WTC11 (cell line): ENCODE data around the gene CDHR5. TPM values are rescaled to one million over a fixed set of nuclear protein-coding genes. Genes with fewer than 3 reads are reported as not detected.

Experiments used
- ATAC-seq: fragments of 200-7000 bp; cut with Tn5 transposase; 2 replicates; pipeline ENCODE4 v1.10.0; 2021; ENCODE audit warnings: mild to moderate bottlenecking, moderate library complexity
- Bru-seq: library from RNA; stranded (reverse); fragments of 400-500 nt; gene quantifications from one replicate; lab custom pipeline; 2021; lab: Mats Ljungman, UMichigan
- CTCF ChIA-PET: fragments of 300-600 bp; sonication (Branson Sonifier 250); formaldehyde crosslinking; loops from one replicate; lab custom pipeline; 2021; ENCODE audit warnings: antibody characterized with exemption; lab: Charles Lee
- POLR2A ChIA-PET: fragments of 350-600 bp; sonication (Branson Sonifier 250); formaldehyde crosslinking; loops from one replicate; lab custom pipeline; 2021; ENCODE audit warnings: antibody characterized with exemption; lab: Charles Lee
- DNase-seq: peaks from one replicate; pipeline ENCODE4 v3.0.0; 2021; ENCODE audit warnings: low spot score
- H3K27ac Mint-ChIP-seq: 2 replicates; pipeline ENCODE4 v1.8.0; 2021; ENCODE audit warnings: mixed read lengths
- H3K27me3 Mint-ChIP-seq: 2 replicates; pipeline ENCODE4 v1.8.0; 2021; ENCODE audit warnings: low read depth, mild to moderate bottlenecking, moderate library complexity, mixed read lengths
- H3K36me3 Mint-ChIP-seq: 2 replicates; pipeline ENCODE4 v1.8.0; 2021; ENCODE audit warnings: mixed read lengths
- H3K4me1 Mint-ChIP-seq: 2 replicates; pipeline ENCODE4 v1.8.0; 2022; ENCODE audit warnings: mixed read lengths
- H3K4me3 Mint-ChIP-seq: 2 replicates; pipeline ENCODE4 v1.8.0; 2021; ENCODE audit warnings: mild to moderate bottlenecking, moderate library complexity, mixed read lengths
- H3K9me3 Mint-ChIP-seq: 2 replicates; pipeline ENCODE4 v1.8.0; 2021; ENCODE audit warnings: mixed read lengths
- CTCF ChIP-seq: fragments of 200-600 bp; IDR thresholded peaks from 2 replicates; pipeline ENCODE4 v1.8.0; 2022; ENCODE audit warnings: antibody characterized with exemption
- EMX1 ChIP-seq: fragments of 250-450 bp; sonication (Bioruptor Pico); IDR thresholded peaks from 2 replicates; pipeline ENCODE4 v1.8.0; 2021; ENCODE audit warnings: mild to moderate bottlenecking
- JAZF1 ChIP-seq: fragments of 250-450 bp; sonication (Bioruptor Pico); IDR thresholded peaks from 2 replicates; pipeline ENCODE4 v1.9.0; 2021; ENCODE audit warnings: moderate library complexity, mild to moderate bottlenecking, inconsistent platforms
- MAX ChIP-seq: sonication (generic); formaldehyde crosslinking; IDR thresholded peaks from 2 replicates; pipeline ENCODE4 v1.8.0; 2022; ENCODE audit warnings: mild to moderate bottlenecking, missing genetic modification reagents
- NFE2L1 ChIP-seq: sonication (generic); formaldehyde crosslinking; IDR thresholded peaks from 2 replicates; pipeline ENCODE4 v1.8.1; 2023; ENCODE audit warnings: missing genetic modification reagents
- OVOL2 ChIP-seq: fragments of 250-450 bp; sonication (Bioruptor Pico); IDR thresholded peaks from 2 replicates; pipeline ENCODE4 v1.9.0; 2021; ENCODE audit warnings: mild to moderate bottlenecking, borderline replicate concordance
- RELA ChIP-seq: sonication (generic); formaldehyde crosslinking; IDR thresholded peaks from 2 replicates; pipeline ENCODE4 v1.8.1; 2022; ENCODE audit warnings: missing genetic modification reagents, mild to moderate bottlenecking, borderline replicate concordance
- SP1 ChIP-seq: sonication (generic); formaldehyde crosslinking; conservative IDR thresholded peaks from 2 replicates; pipeline ENCODE4 v1.8.1; 2022; ENCODE audit warnings: missing genetic modification reagents
- ZNF219 ChIP-seq: sonication (generic); formaldehyde crosslinking; IDR thresholded peaks from 2 replicates; pipeline ENCODE4 v1.8.0; 2023; ENCODE audit warnings: missing genetic modification reagents, mild to moderate bottlenecking, borderline replicate concordance
- ZNF263 ChIP-seq: sonication (generic); formaldehyde crosslinking; IDR thresholded peaks from 2 replicates; pipeline ENCODE4 v1.8.1; 2022; ENCODE audit warnings: low read depth, mild to moderate bottlenecking, moderate library complexity, missing genetic modification reagents
- ZNF425 ChIP-seq: fragments of 250-450 bp; sonication (Bioruptor Pico); conservative IDR thresholded peaks from 2 replicates; pipeline ENCODE4 v1.9.0; 2021; ENCODE audit warnings: mild to moderate bottlenecking
- ZNF532 ChIP-seq: fragments of 250-450 bp; sonication (Bioruptor Pico); IDR thresholded peaks from 2 replicates; pipeline ENCODE4 v1.9.0; 2021; ENCODE audit warnings: mild to moderate bottlenecking, borderline replicate concordance
- long read RNA-seq, 3 experiments: library from RNA in 1 of 3; library from capped mRNA in 1 of 3; library from polyadenylated mRNA in 1 of 3; unstranded in 2 of 3; stranded (forward) in 1 of 3; transcript quantifications; one replicate each; pipeline ENCODE4 v2.0.0, GENCODE V29; 2021
- total RNA-seq: library from RNA; stranded (reverse); gene quantifications from 3 replicates; pipeline ENCODE4 v1.2.3, GENCODE V29; 2021

CDHR5 gene
- 0.26 to 0.34 TPM in 2 of 3 replicates, not detected in the other for total RNA-seq
- not detected for Bru-seq, nascent RNA
- long read RNA-seq, experiment 1: 0 reads
- long read RNA-seq, experiment 2: 0 reads
- long read RNA-seq, experiment 3: 0 reads

- ChIA-PET CTCF (interaction anchor here (0.8 kb wide), 1 partner anchor 71 kb away, joined by 3 read pairs; no protein-coding TSS in a partner anchor), POLR2A (no interaction called here)
- no peaks in the 10 kb centered on the region for H3K36me3 Mint-ChIP-seq
- peaks cover 27% of the 10 kb centered on the region for H3K27me3 Mint-ChIP-seq
- H3K27ac Mint-ChIP-seq: no peak within 1 kb of the TSS
- ATAC-seq (peak; percentile 4; the same call in 1 of the 2 replicates), DNase-seq (no peak)
- no peaks in the 10 kb centered on the region for H3K9me3 Mint-ChIP-seq
- no peak for TF ChIP-seq ZNF263
- TF ChIP-seq CTCF: no peak
- no peak for TF ChIP-seq ZNF219 (CRISPR knock-in tag)
- TF ChIP-seq OVOL2 (CRISPR knock-in tag): no peak
- TF ChIP-seq MAX (CRISPR knock-in tag): no peak
- TF ChIP-seq ZNF425 (CRISPR knock-in tag): no peak
- TF ChIP-seq JAZF1 (CRISPR knock-in tag): no peak
- no peak for TF ChIP-seq RELA (CRISPR knock-in tag)
- no peak for TF ChIP-seq EMX1 (CRISPR knock-in tag)
- TF ChIP-seq SP1 (CRISPR knock-in tag): no peak
- TF ChIP-seq ZNF532 (CRISPR knock-in tag): no peak
- no peak within 1 kb of the TSS for H3K4me3 Mint-ChIP-seq
- H3K4me1 Mint-ChIP-seq: peaks cover 13% of the 10 kb centered on the region
These were observed at the start of gene CDHR5 for GRCh38 chr11:624705-625635. Gene CDHR5, minus strand, starts transcription at chr11:624955. Its CDS starts 53 bp downstream, at chr11:624902.

- ChIA-PET POLR2A (no interaction called here), CTCF (no interaction called here)
- H3K4me1 Mint-ChIP-seq: no peaks in the 10 kb centered on the region
- H3K9me3 Mint-ChIP-seq: no peaks in the 10 kb centered on the region
- H3K27me3 Mint-ChIP-seq: no peaks in the 10 kb centered on the region
- ATAC-seq: no peak
- no peak overlapping the region for H3K4me3 Mint-ChIP-seq
- TF ChIP-seq NFE2L1 (CRISPR knock-in tag): no peak
- DNase-seq: no peak
- H3K27ac Mint-ChIP-seq: peak overlapping the region; percentile 45; the same call in 1 of the 2 replicates
- peaks cover 47% of the 10 kb centered on the region for H3K36me3 Mint-ChIP-seq
These were observed 49.7 kb upstream of the CDHR5 start for GRCh38 chr11:674406-674805.
